ENCODE data around the gene ASCC3. TPM values are rescaled to one million over a fixed set of nuclear protein-coding genes. Genes with fewer than 3 reads are reported as not detected.
"Not testable (repeated sequence)": the region's sequence is repeated elsewhere in the genome, so short reads cannot be mapped to it uniquely, and the experiment has no call there.

ASCC3 gene
- total and polyA plus RNA-seq, 3 donors from 2014 or later = 16.1 to 29.3 (median 29.0) TPM

DNA sequence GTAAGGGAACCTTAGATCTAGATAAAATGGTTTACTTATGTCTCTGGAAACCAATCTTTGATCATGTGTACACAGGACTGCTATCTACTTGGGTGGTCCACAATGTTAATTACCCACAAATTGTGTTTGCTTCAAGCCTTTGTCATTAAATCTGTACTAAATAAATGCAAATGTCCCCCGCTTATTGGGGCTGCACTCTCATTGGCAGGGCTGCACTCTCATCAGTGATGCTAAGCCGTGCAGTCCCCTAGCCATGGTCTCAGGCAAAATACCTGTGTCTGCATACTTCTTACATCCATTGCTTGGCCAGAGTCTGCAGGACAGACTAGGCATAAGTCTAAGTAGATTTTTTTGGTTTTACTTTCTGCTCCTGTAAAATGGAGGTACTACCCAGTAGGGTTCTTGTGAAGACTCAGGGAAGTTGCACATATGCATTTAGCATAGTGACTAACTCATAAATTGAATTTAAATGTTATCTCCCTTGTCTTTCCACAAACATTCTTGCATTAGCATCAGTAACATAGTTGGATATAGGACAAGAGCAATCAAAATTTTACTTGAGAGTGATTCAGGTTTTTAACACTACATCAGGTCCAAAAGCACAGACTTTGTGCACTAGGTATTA, 117.4 kb downstream of the ASCC3 start:
- no peak for DNase-seq
- Histone ChIP-seq H3K27ac (no peak overlapping the region), H3K4me3 (no peak overlapping the region), H3K4me1 (no peaks in the 10 kb centered on the region), H3K9me3 (no peaks in the 10 kb centered on the region), H3K27me3 (no peaks in the 10 kb centered on the region), H3K36me3 (ENCODE audit: low read depth, missing control alignments) (no peaks in the 10 kb centered on the region)
- TF ChIP-seq POLR2A (IDR thresholded peaks at IDR 0.05) = no peak
- TF ChIP-seq, protein P1, sequence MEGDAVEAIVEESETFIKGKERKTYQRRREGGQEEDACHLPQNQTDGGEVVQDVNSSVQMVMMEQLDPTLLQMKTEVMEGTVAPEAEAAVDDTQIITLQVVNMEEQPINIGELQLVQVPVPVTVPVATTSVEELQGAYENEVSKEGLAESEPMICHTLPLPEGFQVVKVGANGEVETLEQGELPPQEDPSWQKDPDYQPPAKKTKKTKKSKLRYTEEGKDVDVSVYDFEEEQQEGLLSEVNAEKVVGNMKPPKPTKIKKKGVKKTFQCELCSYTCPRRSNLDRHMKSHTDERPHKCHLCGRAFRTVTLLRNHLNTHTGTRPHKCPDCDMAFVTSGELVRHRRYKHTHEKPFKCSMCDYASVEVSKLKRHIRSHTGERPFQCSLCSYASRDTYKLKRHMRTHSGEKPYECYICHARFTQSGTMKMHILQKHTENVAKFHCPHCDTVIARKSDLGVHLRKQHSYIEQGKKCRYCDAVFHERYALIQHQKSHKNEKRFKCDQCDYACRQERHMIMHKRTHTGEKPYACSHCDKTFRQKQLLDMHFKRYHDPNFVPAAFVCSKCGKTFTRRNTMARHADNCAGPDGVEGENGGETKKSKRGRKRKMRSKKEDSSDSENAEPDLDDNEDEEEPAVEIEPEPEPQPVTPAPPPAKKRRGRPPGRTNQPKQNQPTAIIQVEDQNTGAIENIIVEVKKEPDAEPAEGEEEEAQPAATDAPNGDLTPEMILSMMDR (IDR thresholded peaks at IDR 0.05) = no peak
- WGBS, 2 donors = 97 to 100% methylated on average over 2 of the region's 2 CpGs
- intact Hi-C loops (cut with DNase I; ENCODE audit: low total_unique reads) = no loop called here

DNA sequence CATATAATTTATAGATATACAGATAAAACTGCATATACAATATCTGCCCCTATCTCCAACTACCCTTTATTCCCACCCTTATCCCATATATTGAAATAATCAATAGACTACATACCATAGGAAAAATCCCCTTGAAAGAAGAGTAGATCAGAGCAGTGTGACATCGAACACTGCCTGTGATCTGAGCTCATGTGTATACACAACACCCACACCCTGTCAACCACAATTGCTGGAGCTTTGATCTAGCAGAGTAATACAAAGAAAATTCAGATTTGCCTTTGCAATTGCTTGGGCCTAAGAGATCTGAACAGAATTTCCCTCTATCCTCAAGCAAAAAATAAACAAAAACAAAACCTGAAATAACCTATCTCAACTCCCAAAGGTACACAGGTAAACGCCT, 119.3 kb downstream of the ASCC3 start:
- Histone ChIP-seq H3K4me1 (no peaks in the 10 kb centered on the region), H3K27ac (no peak overlapping the region), H3K9me3 (no peaks in the 10 kb centered on the region), H3K4me3 (no peak overlapping the region), H3K36me3 (ENCODE audit: low read depth, missing control alignments) (no peaks in the 10 kb centered on the region), H3K27me3 (no peaks in the 10 kb centered on the region)
- no peak for DNase-seq
- WGBS, 2 donors = 93 to 100% methylated on average over 2 of the region's 2 CpGs
- intact Hi-C loops (cut with DNase I; ENCODE audit: low total_unique reads) = no loop called here
- TF ChIP-seq, protein P1 (IDR thresholded peaks at IDR 0.05) = no peak
- TF ChIP-seq POLR2A (IDR thresholded peaks at IDR 0.05) = no peak

DNA sequence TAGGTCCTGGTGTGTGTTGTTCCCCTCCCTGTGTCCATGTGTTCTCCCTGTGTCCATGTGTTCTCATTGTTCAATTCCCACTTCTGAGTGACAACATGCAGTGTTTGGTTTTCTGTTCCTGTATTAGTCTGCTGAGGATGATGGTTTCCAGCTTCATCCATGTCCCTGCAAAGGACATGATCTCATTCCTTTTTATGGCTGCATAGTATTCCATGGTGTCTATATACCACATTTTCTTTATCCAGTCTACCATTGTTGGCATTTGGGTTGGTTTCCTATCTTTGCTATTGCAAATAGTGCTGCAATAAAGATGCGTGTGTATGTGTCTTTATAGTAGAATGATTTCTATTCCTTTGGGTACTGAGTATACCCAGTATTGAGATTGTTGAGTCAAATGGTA, 122.7 kb downstream of the ASCC3 start:
- H3K9me3 ChIP-seq; H3K27ac ChIP-seq; H3K27me3 ChIP-seq; DNase-seq; intact Hi-C loops (cut with DNase I; ENCODE audit: low total_unique reads); H3K36me3 ChIP-seq (ENCODE audit: low read depth, missing control alignments); H3K4me1 ChIP-seq; H3K4me3 ChIP-seq: not testable (repeated sequence)
- 92 to 100% methylated on average over 1 of the region's 1 CpG for WGBS, 2 donors

DNA sequence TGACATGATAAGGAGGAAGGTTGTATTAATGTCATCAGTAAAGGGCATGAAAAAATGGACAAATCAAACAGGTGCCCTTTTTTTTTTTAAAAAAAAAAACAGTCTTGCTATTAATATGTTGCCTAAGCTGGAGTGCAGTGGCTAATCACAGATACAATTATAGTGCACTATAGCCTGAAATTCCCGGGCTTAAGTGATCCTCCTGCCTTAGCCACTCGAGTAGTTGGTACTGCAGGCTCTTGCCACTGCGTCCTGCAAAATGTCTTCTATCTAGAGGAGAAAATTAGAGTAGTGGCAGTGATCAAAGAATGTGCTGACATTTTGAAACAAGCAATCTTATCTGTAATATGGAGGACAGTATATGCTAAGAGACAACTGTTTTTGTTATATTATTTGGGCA, 127.7 kb downstream of the ASCC3 start:
- Histone ChIP-seq H3K27ac (no peak overlapping the region), H3K36me3 (ENCODE audit: low read depth, missing control alignments) (no peaks in the 10 kb centered on the region), H3K9me3 (no peaks in the 10 kb centered on the region), H3K27me3 (no peaks in the 10 kb centered on the region), H3K4me3 (no peak overlapping the region), H3K4me1 (no peaks in the 10 kb centered on the region)
- intact Hi-C loops (cut with DNase I; ENCODE audit: low total_unique reads) = no loop called here
- WGBS, 2 donors = 96 to 100% methylated on average over 3 of the region's 3 CpGs
- TF ChIP-seq, protein P1 (IDR thresholded peaks at IDR 0.05) = no peak
- no peak for TF ChIP-seq POLR2A (IDR thresholded peaks at IDR 0.05)
- no peak for DNase-seq

DNA sequence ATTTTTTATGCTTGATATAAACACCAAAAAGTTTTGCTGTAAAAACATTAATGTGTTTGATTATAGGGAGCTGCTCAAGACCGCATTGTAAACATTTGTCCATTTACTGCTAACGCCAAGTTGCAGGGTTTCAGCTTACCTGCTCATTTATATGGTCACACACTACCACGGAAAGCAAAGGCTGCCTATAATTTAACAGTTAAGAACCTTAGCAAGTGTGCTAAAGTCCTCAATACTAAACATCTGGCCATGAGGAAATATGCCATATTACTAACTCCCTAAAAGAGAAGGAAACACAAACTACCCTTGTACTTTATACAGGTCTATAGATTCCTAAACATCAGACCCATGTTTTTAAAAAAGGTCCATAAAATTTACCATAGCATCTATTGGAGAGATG, 129.5 kb downstream of the ASCC3 start:
- Histone ChIP-seq H3K27ac (no peak overlapping the region), H3K4me3 (no peak overlapping the region), H3K4me1 (no peaks in the 10 kb centered on the region), H3K27me3 (no peaks in the 10 kb centered on the region), H3K9me3 (no peaks in the 10 kb centered on the region), H3K36me3 (ENCODE audit: low read depth, missing control alignments) (no peaks in the 10 kb centered on the region)
- WGBS, 2 donors = 62% methylated on average over 3 of the region's 3 CpGs
- no peak for TF ChIP-seq POLR2A (IDR thresholded peaks at IDR 0.05)
- TF ChIP-seq, protein P1 (IDR thresholded peaks at IDR 0.05) = no peak
- DNase-seq = no peak
- intact Hi-C loops (cut with DNase I; ENCODE audit: low total_unique reads) = no loop called here

All from testis (tissue), 3 donors.